ENCODE measurements around the gene RNF7. TPM values are rescaled to one million over a fixed set of nuclear protein-coding genes. Genes with fewer than 3 reads are reported as not detected.

The RNF7 gene
- total and polyA plus RNA-seq, 8 donors: 88.1 to 107 (median 94.4) TPM

Other genes starting within 250 kb of the RNF7 start
- gene GRK7, start 25.1 kb downstream of the RNF7 start, total RNA-seq: not detected
- gene GRK7, start 25.1 kb downstream of the RNF7 start, polyA plus RNA-seq (ENCODE audit: insufficient read length in 6 of 6): under 1 TPM; 0.06 to 0.19 (median 0.13) TPM
- gene ATP1B3, start 138.3 kb downstream of the RNF7 start, total RNA-seq: 100 to 1,000 TPM; 166 to 262 TPM
- gene ATP1B3, start 138.3 kb downstream of the RNF7 start, polyA plus RNA-seq (ENCODE audit: insufficient read length in 6 of 6): 100 to 1,000 TPM; 107 to 131 (median 119) TPM